Neutrophil (primary cell): ENCODE data around the gene UBE2J2.

Experiments
- H3K27ac ChIP-seq: fragments of 200-600 bp; sonication (generic); 2 replicates; pipeline ENCODE4 v1.5.1; 2016; ENCODE audit warnings: mild to moderate bottlenecking, moderate library complexity
- H3K27me3 ChIP-seq: fragments of 200-600 bp; sonication (generic); 2 replicates; pipeline ENCODE4 v1.6.0; 2016; ENCODE audit warnings: mild to moderate bottlenecking
- H3K36me3 ChIP-seq: fragments of 200-600 bp; sonication (generic); 2 replicates; pipeline ENCODE4 v1.5.1; 2017
- H3K4me1 ChIP-seq, 2 experiments: fragments of 200-600 bp in 1 of 2; sonication (generic) in 1 of 2; 1 replicate in 1 of 2; 2 replicates in 1 of 2; pipeline versions ENCODE4 v1.5.1 to v1.6.1; 2013 to 2016; ENCODE audit warnings: low read depth in 1 of 2, low read length in 1 of 2, mild to moderate bottlenecking in 1 of 2, moderate library complexity in 1 of 2; ENCODE audit not compliant: control insufficient read depth in 1 of 2, insufficient read depth in 1 of 2
- H3K4me3 ChIP-seq, 2 experiments: fragments of 200-600 bp in 1 of 2; sonication (generic) in 1 of 2; 1 replicate in 1 of 2; 2 replicates in 1 of 2; pipeline ENCODE4 v1.5.1; 2013 to 2016; ENCODE audit warnings: low read depth in 1 of 2, low read length in 1 of 2, mild to moderate bottlenecking in 1 of 2, moderate library complexity in 1 of 2
- H3K9me3 ChIP-seq: fragments of 200-600 bp; sonication (generic); 2 replicates; pipeline ENCODE4 v1.5.1; 2016
- CTCF ChIP-seq: fragments of 200-600 bp; sonication (generic); IDR thresholded peaks from 2 replicates; pipeline ENCODE4 v1.5.1; 2016; ENCODE audit warnings: antibody characterized with exemption

The UBE2J2 gene

DNA sequence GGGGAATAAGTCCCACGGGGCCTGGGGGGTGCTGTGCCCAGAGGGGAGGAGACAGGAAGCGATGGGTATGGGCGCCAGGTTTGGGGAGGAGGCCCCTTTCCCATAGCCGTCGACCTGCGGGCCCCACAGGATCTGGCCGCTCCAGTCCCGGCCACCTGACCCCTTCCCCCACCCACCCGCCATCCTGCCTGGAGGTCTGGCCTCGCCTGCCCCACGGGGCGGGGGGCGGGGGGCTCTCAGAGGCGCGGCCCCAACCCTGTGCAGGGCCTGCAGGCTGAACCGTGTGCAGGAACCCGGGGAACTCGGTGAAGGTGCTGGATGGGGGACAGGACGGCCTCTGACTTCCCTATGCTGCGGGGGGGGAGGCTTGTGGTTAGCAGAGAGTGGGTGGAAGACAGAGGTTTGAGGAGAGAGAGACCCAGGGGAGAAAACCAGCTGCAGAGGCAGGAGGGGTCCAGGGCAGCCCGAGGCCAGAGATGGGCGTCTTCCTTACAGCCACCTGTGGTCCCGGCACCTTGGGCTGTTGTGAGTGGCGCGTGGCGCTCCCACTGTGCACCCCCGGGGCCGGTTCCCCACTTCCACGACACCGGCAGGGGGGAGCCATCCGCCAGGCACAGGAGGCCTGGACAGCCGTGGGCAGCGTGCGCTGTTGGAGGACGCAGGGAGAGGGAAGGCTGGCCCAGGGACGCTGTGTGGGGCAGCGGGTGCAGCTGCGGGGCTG lies 64.8 kb downstream of the UBE2J2 start:
- no peak for TF ChIP-seq CTCF
- Histone ChIP-seq H3K27me3 (peaks cover 99% of the 10 kb centered on the region), H3K27ac (no peak overlapping the region), H3K4me3 (no peak overlapping the region), H3K36me3 (no peaks in the 10 kb centered on the region), H3K4me1 (peaks cover 0 to 11% of the 10 kb centered on the region in 2 experiments), H3K9me3 (no peaks in the 10 kb centered on the region)

- H3K27ac ChIP-seq: no peak overlapping the region
These were observed 66.1 kb downstream of the UBE2J2 start for GRCh38 chr1:1207571-1207892.

DNA sequence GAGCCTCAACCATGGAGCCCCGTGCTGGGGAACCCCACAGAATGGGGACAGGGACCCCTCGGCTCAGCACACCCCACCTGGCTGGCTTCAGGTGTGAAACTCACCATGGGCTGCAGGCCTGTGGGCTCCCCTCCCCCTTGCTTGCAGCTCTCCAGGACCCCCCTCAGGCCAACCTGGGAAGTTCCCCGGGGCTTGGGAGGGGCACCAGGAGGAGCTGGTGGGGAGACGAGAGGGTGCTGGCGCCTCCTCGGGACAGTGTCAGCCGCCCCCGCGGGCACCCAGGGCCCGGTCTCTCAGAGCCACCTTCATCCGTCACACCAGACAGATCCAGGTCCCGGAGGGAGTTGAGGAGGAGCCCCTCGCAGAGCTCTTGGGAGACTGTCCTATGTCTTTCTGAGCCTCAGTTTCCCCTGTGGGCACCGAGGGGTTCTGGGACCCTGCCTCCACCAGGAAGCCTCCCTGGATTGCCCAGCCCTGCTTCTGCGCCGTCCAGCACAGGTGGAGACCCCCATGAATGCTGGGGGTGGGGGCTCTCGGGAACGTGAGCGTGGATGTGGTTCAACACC lies 66.6 kb downstream of the UBE2J2 start:
- H3K4me1 ChIP-seq: no peaks in the 10 kb centered on the region
- H3K36me3 ChIP-seq: no peaks in the 10 kb centered on the region
- H3K27ac ChIP-seq: no peak overlapping the region
- no peak overlapping the region for H3K4me3 ChIP-seq
- no peak for TF ChIP-seq CTCF
- peaks cover 99% of the 10 kb centered on the region for H3K27me3 ChIP-seq
- H3K9me3 ChIP-seq: no peaks in the 10 kb centered on the region

More at GRCh38 chr1:1207571-1207892, 66.1 kb downstream of the UBE2J2 start:
- no peak overlapping the region for H3K4me3 ChIP-seq
- H3K9me3 ChIP-seq: no peaks in the 10 kb centered on the region
- H3K36me3 ChIP-seq: no peaks in the 10 kb centered on the region
- peaks cover 99% of the 10 kb centered on the region for H3K27me3 ChIP-seq
- H3K4me1 ChIP-seq: peaks cover 0 to under 1% of the 10 kb centered on the region in 2 experiments
- TF ChIP-seq CTCF: no peak

DNA sequence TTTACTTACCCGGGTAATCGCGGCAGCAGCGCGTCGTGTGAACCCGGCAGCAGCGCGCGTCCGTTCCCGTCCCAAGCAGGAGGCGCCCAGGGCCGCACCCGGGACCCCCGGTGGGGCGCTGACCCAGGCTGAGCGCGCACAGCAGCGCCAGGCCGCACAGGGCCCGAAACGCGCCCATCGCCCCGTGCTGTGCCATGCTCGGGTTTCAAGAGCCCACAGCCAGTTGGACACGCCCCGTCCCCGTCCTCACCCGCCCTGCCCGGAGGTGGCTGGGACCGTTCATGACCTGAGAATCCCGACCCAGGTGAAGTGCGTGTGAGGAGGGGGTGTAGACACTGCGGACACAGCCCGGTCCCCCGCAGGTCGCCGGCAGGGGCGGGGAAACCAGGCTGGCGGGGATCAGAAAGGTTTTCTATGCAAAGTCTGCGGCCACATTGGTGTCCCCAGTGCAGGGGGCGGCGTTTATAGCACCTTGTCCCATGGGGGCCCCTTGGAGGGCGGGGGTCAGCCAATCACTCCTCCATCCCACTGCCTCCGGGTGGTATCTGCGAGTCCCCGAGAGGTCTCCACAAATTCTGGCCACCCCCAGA lies 67.2 kb downstream of the UBE2J2 start, which contains the start of gene TNFRSF18:
TNFRSF18 (minus strand) TSS at position 217 of the 590 bp plus-strand sequence; CDS start at position 196, 21 bp downstream.
- H3K4me3 ChIP-seq: no peak within 1 kb of the TSS
- H3K4me1 ChIP-seq: peaks cover 0 to under 1% of the 10 kb centered on the region in 2 experiments
- no peak for TF ChIP-seq CTCF
- H3K27ac ChIP-seq: no peak within 1 kb of the TSS
- H3K9me3 ChIP-seq: no peaks in the 10 kb centered on the region
- H3K27me3 ChIP-seq: peaks cover 96% of the 10 kb centered on the region
- H3K36me3 ChIP-seq: no peaks in the 10 kb centered on the region

- peaks cover 97% of the 10 kb centered on the region for H3K27me3 ChIP-seq
- no peak overlapping the region for H3K27ac ChIP-seq
- H3K4me3 ChIP-seq: no peak overlapping the region
- no peak for TF ChIP-seq CTCF
- H3K4me1 ChIP-seq: peaks cover 0 to 3% of the 10 kb centered on the region in 2 experiments
- no peaks in the 10 kb centered on the region for H3K9me3 ChIP-seq
- H3K36me3 ChIP-seq: no peaks in the 10 kb centered on the region
These were observed 67.8 kb downstream of the UBE2J2 start for GRCh38 chr1:1205769-1206375.
